Hindlimb muscle (tissue), 1 donor: ENCODE results near the gene AK8. TPM values are rescaled to one million over a fixed set of nuclear protein-coding genes. Genes with fewer than 3 reads are reported as not detected.

Source experiments
- DNase-seq: peaks from one replicate; pipeline ENCODE4 v3.0.0-alpha.2; 2013
- polyA plus RNA-seq: library from polyadenylated mRNA; unstranded; fragments of 120-200 nt; gene quantifications from one replicate; pipeline ENCODE4 v1.2.1, GENCODE V29; 2013; ENCODE audit not compliant: insufficient read length

AK8 gene
- polyA plus RNA-seq, 1 donor: 0.48 TPM

DNA sequence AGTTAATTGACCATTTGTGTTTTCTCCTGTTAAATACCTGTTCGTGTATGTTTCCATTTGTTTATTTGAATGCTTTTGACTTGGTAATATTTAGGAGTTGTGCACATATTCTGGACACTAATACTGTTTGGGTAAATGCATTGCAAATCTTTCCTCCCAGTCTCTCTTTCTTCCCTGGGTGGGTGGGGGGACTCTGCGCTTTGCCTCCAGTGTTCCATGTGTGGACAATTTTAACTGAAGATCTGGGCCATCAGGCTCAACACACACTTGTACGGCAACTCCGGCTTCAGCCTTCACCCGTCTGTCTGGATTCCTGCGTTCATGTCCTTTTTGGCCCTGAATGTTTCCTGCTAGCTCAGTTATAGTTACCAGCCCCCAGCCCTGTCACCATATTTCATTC is 167.8 kb downstream of the AK8 start:
- DNase-seq: no peak

DNA sequence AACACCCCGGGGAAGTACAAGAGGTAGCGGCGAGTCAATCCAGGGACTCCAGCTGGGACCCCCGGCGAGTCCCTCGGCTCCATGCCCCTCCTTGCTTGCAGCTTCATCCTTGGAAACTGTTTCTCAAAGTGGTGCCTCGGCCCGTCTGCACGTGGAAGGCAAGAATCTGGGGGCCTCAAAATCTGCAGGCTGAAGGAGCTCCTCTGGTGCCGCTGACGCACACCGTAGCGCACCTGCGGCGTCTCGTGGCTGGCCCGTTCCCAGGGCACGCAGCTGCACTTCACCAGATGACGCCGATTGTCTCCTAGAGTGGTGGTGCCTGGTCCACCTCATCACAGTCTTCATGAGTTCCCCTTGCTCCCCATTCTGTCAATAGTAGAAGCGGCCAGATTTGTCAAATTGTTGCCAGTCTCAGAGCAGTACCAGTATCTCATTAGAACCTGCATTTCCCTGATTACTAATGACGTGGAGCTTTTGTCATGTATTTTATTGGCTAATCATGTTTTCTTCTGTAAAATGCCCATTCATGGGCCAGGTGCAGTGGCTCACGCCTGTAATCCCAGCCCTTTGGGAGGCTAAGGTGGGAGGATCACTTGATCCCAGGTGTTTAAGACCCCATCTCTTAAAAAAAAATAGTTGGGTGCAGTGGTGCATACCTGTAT is 169.2 kb downstream of the AK8 start:
- DNase-seq: no peak

DNA sequence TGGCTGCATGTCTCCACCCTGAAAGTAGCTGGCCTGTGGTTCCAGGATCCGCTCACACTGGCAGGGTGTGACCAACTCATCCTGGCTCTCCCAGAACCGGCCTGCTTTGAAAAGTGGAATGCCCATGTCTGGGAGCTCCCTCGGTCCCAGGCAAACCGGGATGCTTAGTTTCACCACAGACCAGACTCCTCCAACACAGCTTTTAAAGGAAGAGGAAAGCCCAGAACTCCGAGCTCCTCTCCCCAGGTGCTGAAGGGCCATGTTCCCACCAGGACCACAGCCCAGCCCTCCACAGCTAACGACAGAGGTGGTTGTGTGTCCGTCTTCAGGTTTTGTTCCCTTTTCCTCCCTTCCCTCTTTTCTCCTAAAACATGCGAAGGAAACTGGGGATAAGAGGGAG is 169.8 kb downstream of the AK8 start:
- DNase-seq: no peak

- no peak for DNase-seq
These were observed 174.7 kb downstream of the AK8 start for GRCh38 chr9:132703336-132703735.

DNA sequence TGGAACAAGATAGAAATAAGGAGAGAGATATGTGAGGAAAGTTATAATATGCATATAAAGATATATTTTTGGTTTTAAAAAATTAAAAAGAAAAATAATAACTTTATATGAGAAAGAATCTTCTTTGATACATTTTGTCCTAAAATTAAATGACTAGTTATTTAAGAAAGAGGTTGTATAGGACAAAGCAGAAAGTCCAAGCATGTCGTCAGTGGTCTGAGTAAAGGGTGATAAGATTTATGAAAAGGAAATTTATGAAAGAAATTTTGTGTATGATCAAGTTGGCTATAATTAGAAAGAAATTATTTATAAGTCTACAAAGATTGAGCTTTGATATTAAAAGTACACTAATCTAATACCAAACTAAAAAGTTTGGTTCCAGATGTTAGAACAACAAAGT is 175.8 kb downstream of the AK8 start:
- no peak for DNase-seq

GRCh38 chr9:132699956-132700355 is 178.1 kb downstream of the AK8 start:
- peak; percentile 38 for DNase-seq

GRCh38 chr9:132698989-132699388 is 179.1 kb downstream of the AK8 start:
- no peak for DNase-seq

DNA sequence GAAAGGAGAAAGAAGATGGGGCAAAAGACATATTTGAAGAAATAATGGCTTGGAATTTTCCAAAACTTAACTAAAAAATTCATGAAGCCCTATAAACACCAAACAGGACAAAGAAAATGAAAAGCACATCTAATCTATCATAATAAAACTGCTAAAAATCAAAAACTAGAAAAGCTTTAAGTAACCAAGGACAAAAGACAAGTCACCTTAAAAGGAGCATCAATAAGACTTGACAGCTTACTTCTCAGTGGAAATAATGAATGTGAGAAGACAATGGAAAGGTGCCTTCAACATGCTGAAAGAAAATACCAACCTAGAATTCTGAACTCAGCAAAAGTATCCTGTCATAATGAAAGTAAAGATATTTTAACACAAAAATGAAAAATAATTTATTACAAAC is 180.9 kb downstream of the AK8 start:
- DNase-seq: no peak

DNA sequence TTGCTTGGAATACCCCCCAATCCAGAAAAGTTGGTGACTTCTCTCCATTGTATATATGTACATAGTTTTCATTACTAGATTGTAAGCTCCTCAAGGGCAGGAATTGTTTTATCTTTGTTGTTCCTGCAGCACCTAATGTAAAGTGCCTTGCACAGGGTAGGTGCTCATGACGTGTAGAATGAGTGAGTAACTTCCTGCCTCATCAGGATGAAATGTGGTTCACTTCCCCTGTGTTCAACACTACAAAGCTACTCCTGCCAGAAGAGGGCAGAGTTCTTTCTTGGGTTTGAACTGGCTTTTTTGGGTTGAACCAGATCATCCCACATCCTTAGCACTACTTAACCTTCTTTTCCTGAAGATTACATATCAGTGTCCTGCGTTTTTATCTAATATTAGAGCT is 183.9 kb downstream of the AK8 start:
- no peak for DNase-seq

DNA sequence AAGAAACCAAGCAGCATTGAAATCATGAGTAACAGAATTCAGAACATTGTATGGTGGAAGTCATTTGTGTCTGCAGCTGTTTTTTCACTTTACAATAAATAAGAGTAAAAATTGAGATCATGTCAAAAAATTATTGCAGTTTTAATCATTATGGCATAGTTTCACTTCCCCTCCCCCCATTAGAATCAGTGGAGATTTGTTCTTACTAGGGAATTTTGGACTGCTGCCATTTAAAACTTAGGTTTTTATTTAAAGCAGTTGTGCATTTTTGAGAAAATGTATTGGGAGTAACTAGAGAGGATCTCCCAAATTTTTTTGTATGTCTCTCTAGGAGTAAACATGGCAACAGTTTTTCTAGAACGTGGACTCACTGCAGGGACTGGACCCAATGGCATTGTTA is 187.4 kb downstream of the AK8 start:
- peak; percentile 58 for DNase-seq

DNA sequence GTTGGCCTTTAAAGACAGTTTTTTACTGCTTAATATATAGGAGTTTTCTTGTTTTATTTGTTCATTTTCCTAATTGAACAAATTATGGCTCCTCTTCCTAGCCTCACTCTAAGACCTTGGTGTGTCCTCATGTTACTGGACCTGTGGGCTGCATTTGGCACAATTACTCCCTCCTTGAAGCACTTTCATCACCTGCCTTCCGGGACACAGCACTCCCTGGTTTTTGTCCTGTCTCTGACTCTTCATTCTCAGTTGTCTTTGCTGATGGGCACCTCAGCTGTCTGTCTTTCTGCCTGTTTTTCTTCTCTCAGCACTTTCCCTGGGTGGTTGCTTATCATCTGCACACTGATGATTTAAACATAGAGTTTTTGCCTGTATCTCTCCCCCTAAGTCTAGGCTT is 194.2 kb downstream of the AK8 start:
- no peak for DNase-seq

DNA sequence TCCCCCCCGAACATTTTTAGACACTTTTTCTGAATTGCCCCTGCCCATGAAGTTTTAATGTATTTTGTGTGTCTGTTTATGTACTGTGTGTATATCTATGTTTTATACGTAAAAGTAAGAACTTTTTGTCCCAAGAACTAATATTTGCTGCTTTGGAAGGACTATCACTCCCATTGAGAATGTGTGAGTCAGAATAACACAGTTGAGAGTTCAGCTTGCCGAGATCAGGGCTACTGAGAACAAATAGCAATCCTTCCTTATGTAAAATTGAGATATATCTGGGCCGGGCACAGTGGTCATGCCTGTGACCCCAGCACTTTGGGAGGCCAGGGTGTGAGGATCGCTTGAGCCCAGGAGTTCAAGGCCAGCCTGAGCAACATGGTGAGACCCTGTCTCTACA is 196.5 kb downstream of the AK8 start:
- no peak for DNase-seq

DNA sequence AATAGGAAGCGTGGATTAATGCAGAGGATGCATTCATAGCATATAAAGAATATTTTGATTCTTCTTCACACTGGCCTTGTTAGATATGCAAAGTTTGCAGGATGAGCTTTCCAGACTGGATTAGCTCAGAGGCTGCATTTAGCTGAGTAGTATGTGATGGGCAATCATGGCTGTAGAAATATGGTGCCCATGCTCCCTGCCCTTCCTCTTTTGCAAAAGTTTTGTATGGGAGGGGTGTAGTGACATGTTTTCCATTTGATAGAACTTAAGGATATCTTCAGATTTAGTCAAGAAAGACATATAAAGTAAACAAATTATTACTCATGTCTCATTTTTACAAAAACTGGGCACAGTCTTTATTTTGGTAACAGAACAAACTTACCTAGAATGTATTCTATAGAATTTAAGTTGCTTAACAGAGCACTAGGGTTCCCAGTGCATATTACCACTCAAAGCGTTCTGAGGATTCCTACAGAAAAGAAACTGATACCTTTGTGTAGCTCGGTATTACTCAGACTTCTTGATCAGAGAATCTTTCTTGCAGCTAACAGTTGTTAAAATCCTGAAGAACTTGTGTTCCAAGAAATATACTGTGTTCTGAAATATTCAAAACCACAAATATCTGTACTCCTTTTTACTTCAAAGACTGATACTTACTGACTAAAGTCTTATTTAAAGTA is 198.0 kb downstream of the AK8 start:
- DNase-seq: no peak

DNA sequence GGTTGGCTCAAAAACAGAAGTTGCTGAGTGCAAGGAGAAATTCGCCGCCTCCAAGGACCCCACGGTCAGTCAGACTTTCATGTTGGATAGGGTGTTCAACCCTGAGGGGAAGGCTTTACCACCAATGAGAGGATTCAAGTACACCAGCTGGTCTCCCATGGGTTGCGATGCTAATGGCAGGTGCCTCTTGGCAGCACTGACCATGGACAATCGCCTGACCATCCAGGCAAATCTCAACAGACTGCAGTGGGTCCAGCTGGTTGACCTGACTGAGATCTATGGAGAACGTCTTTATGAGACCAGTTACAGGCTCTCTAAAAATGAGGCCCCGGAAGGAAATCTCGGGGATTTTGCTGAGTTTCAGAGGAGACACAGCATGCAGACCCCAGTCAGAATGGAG is 200.1 kb downstream of the AK8 start:
- no peak for DNase-seq

Other genes with a start within 250 kb of the AK8 start
- 7.7 TPM for gene DDX31, start 208.3 kb downstream of the AK8 start, polyA plus RNA-seq
- gene GTF3C4, start 207.8 kb downstream of the AK8 start, polyA plus RNA-seq: 14.3 TPM
- 3.3 TPM for gene SPACA9, start 614 bp upstream of the AK8 start, polyA plus RNA-seq
- gene TSC1, start 66.3 kb upstream of the AK8 start, polyA plus RNA-seq: 36.1 TPM
- gene GFI1B, start 100.4 kb upstream of the AK8 start, polyA plus RNA-seq: 0.56 TPM
- gene GTF3C5, start 152.7 kb upstream of the AK8 start, polyA plus RNA-seq: 58.8 TPM
- 2.6 TPM for gene CEL, start 183.7 kb upstream of the AK8 start, polyA plus RNA-seq
- 56.8 TPM for gene RALGDS, start 243.0 kb upstream of the AK8 start, polyA plus RNA-seq